Natural killer cell (primary cell): ENCODE results near the gene XXYLT1. TPM values are rescaled to one million over a fixed set of nuclear protein-coding genes. Genes with fewer than 3 reads are reported as not detected.

ENCODE experiments used
- ATAC-seq, 3 donors: fragments of 150-1000 bp in 2 of 3; fragments of 200-7000 bp in 1 of 3; cut with Tn5 transposase; 1 replicate in 1 of 3; 2 replicates in 2 of 3; pipeline ENCODE4 v1.10.0; 2021; ENCODE audit warnings: mild to moderate bottlenecking in 2 of 3, moderate library complexity in 2 of 3
- DNase-seq, 2 donors: peaks; one replicate each; pipeline versions ENCODE4 v3.0.0 to v3.0.0-alpha.2; 2013 to 2021; ENCODE audit warnings: mixed read lengths in 1 of 2
- H3K27ac ChIP-seq: one replicate; pipeline ENCODE4 v1.5.1; 2013; ENCODE audit warnings: mild to moderate bottlenecking, low read length
- H3K27me3 ChIP-seq: one replicate; pipeline ENCODE4 v1.6.1; 2013; ENCODE audit warnings: low read length; ENCODE audit not compliant: control insufficient read depth, insufficient read depth
- H3K36me3 ChIP-seq: one replicate; pipeline ENCODE4 v1.6.1; 2013; ENCODE audit warnings: low read length; ENCODE audit not compliant: control insufficient read depth, insufficient read depth
- H3K4me1 ChIP-seq: one replicate; pipeline ENCODE4 v1.6.1; 2013; ENCODE audit warnings: low read length; ENCODE audit not compliant: control insufficient read depth, insufficient read depth
- H3K4me3 ChIP-seq: one replicate; pipeline ENCODE4 v1.5.1; 2013; ENCODE audit warnings: low read length
- H3K9me3 ChIP-seq: one replicate; pipeline ENCODE4 v1.6.1; 2013; ENCODE audit warnings: low read length; ENCODE audit not compliant: control insufficient read depth, insufficient read depth
- H3K27ac Mint-ChIP-seq, 2 donors: one replicate each; pipeline ENCODE4 v1.8.0; 2022; ENCODE audit warnings: mild to moderate bottlenecking in 2 of 2, mixed read lengths in 2 of 2, moderate library complexity in 1 of 2
- H3K27me3 Mint-ChIP-seq, 2 donors: one replicate each; pipeline ENCODE4 v1.8.0; 2022; ENCODE audit warnings: low read depth in 2 of 2, mixed read lengths in 2 of 2
- H3K36me3 Mint-ChIP-seq: one replicate; pipeline ENCODE4 v1.8.0; 2022; ENCODE audit warnings: mixed read lengths
- H3K4me1 Mint-ChIP-seq, 2 donors: one replicate each; pipeline ENCODE4 v1.8.0; 2022; ENCODE audit warnings: mixed read lengths in 2 of 2
- H3K4me3 Mint-ChIP-seq: one replicate; pipeline ENCODE4 v1.8.0; 2022; ENCODE audit warnings: mild to moderate bottlenecking, moderate library complexity, mixed read lengths
- H3K9me3 Mint-ChIP-seq, 2 donors: one replicate each; pipeline ENCODE4 v1.8.0; 2022; ENCODE audit warnings: mixed read lengths in 2 of 2
- WGBS: methylation state at CpG from one replicate; pipeline ENCODE4 v1.1.7; 2013; ENCODE audit warnings: missing lambda C conversion rate; ENCODE audit not compliant: insufficient coverage; 5-methylcytosine and 5-hydroxymethylcytosine counted together
- intact Hi-C: fragments of 100-400 bp; cut with micrococcal nuclease; formaldehyde crosslinking; loops from one replicate; pipeline ENCODE4 v1.14.2; 2022
- total RNA-seq, 4 donors: library from RNA; stranded (reverse); fragments of 120-200 nt in 1 of 4; gene quantifications; one replicate each; pipeline versions ENCODE4 v1.2.3 to v1.2.4, GENCODE V29; 2013 to 2022
- TF ChIP-seq, protein P1 (sequence below): fragments of 200-600 bp; IDR thresholded peaks from one replicate; pipeline ENCODE4 v1.8.0; 2022; ENCODE audit warnings: antibody characterized with exemption

XXYLT1 gene
- total RNA-seq, 3 donors from 2014 or later (not counting 1 experiment from before 2014, with no cell fraction given), result 8.7 to 13.6 (median 10.2) TPM

DNA sequence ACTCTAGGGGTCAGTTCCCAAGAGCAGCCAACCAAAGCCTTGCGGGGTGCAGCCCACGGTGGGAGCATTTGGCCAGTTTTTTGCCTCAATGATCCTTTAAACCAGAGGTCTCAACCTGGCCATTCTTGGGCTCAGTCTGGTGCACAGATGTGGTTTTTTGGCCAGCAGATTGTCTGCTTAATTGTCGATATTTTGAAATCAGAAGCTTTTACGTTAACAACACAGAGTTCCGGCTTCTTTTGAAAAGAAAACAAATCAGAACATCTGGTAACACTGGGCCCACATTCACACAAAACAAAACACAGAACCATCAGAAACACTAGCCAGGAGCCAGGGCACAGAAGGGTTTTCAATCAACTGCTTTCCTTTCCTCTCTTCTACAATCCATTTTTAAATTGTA lies 127.7 kb downstream of the XXYLT1 start:
- Mint-ChIP-seq H3K27me3 (no peaks in the 10 kb centered on the region), H3K4me1 (peaks cover 12 to 24% of the 10 kb centered on the region in 2 donors), H3K9me3 (peaks cover 2 to 3% of the 10 kb centered on the region in 2 donors), H3K36me3 (no peaks in the 10 kb centered on the region), H3K4me3 (no peak overlapping the region), H3K27ac (no peak overlapping the region)
- no peaks in the 10 kb centered on the region for H3K27me3 ChIP-seq
- no peak overlapping the region for H3K4me3 ChIP-seq
- H3K9me3 ChIP-seq, result peaks cover 8% of the 10 kb centered on the region
- TF ChIP-seq, protein P1, sequence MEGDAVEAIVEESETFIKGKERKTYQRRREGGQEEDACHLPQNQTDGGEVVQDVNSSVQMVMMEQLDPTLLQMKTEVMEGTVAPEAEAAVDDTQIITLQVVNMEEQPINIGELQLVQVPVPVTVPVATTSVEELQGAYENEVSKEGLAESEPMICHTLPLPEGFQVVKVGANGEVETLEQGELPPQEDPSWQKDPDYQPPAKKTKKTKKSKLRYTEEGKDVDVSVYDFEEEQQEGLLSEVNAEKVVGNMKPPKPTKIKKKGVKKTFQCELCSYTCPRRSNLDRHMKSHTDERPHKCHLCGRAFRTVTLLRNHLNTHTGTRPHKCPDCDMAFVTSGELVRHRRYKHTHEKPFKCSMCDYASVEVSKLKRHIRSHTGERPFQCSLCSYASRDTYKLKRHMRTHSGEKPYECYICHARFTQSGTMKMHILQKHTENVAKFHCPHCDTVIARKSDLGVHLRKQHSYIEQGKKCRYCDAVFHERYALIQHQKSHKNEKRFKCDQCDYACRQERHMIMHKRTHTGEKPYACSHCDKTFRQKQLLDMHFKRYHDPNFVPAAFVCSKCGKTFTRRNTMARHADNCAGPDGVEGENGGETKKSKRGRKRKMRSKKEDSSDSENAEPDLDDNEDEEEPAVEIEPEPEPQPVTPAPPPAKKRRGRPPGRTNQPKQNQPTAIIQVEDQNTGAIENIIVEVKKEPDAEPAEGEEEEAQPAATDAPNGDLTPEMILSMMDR, result no peak
- no peak overlapping the region for H3K27ac ChIP-seq
- ATAC-seq (no peak), DNase-seq (no peak)
- intact Hi-C loops, result no loop called here
- WGBS, result 95% methylated on average over 5 of the region's 5 CpGs
- H3K36me3 ChIP-seq, result no peaks in the 10 kb centered on the region
- peaks cover 27% of the 10 kb centered on the region for H3K4me1 ChIP-seq

DNA sequence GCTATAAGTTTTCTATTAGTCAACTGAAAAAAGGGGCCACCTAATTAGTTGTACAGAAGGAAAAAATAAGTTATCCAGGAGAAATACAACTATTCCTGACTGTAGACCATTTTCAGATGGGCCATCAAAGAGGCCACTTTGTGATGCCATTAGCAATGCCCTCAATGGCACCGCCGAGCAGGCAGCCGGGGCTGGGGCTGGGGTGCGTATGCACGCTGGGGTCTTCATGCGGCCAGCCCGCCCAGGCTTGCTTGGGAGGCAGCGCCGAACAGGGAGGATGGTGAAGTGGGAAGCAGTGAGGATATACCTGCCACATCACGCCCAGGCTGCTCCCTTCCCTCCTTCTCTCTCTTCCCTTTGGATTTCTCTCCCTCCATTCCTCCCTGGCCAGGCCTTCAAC lies 128.4 kb downstream of the XXYLT1 start:
- Histone ChIP-seq H3K4me3 (no peak overlapping the region), H3K9me3 (peaks cover 8% of the 10 kb centered on the region), H3K27ac (no peak overlapping the region), H3K4me1 (peaks cover 20% of the 10 kb centered on the region), H3K27me3 (no peaks in the 10 kb centered on the region), H3K36me3 (no peaks in the 10 kb centered on the region)
- Mint-ChIP-seq H3K36me3 (no peaks in the 10 kb centered on the region), H3K4me1 (peaks cover 5 to 17% of the 10 kb centered on the region in 2 donors), H3K9me3 (peaks cover 2 to 3% of the 10 kb centered on the region in 2 donors), H3K27me3 (no peaks in the 10 kb centered on the region), H3K27ac (no peak overlapping the region), H3K4me3 (no peak overlapping the region)
- intact Hi-C loops, result no loop called here
- TF ChIP-seq, protein P1, result no peak
- no peak for DNase-seq
- WGBS, result 96% methylated on average over 10 of the region's 10 CpGs
- ATAC-seq, result no peak

DNA sequence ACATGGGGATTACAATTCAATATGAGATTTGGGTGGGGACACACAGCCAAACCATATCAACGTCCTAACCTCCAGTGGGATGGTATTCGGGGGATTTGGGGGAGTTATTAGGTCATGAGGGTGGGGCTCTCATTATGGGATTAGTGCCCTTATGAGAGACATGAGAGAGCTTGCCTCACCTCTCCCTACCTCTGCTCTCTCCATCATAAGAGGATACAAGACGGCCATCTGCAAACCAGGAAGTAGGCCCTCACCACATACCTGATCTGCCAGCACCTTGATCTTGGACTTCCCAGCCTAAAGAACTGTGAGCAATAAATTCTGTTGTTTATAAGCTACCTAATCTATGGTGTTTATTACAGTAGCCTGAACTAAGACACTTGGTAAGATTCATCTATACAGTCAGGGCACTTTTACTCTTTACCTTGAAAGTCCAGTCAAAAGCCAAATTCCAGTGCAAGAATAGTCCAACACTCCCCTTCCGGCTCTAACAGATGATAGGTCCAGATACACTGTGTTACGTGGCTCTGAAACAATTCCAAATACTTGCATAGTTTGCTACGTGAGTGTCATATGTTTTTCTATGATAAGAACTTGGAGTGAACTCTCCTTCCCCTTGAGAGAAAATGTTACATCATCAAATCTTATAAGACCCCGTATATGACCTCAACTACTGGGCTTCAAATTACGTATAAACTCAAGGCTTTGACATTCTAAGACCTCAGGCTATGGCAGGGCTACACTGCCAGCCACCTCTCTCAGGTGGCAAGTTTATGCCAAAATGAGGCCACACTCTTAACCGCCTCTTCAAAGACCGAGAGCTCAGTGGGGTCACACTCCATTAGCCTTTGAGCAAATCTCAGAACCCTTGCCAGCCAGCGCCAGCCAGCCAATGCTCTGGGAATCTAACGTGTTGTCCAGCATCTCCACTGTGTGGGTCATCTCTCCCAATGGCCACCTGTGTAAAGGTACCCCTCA lies 129.9 kb downstream of the XXYLT1 start:
- ATAC-seq (no peak), DNase-seq (no peak)
- H3K36me3 Mint-ChIP-seq, result no peaks in the 10 kb centered on the region
- Histone ChIP-seq H3K4me3 (no peak overlapping the region), H3K4me1 (peaks cover 12% of the 10 kb centered on the region), H3K9me3 (peaks cover 8% of the 10 kb centered on the region), H3K36me3 (no peaks in the 10 kb centered on the region), H3K27me3 (no peaks in the 10 kb centered on the region), H3K27ac (no peak overlapping the region)
- TF ChIP-seq, protein P1, result no peak
- H3K4me1 Mint-ChIP-seq, result peaks cover 0 to 12% of the 10 kb centered on the region in 2 donors
- no peak overlapping the region for H3K4me3 Mint-ChIP-seq
- intact Hi-C loops, result no loop called here
- 94% methylated on average over 10 of the region's 12 CpGs for WGBS
- H3K27me3 Mint-ChIP-seq, result no peaks in the 10 kb centered on the region
- H3K27ac Mint-ChIP-seq, result no peak overlapping the region
- peaks cover 2 to 3% of the 10 kb centered on the region in 2 donors for H3K9me3 Mint-ChIP-seq
